Right kidney (tissue), 1 donor: ENCODE measurements around the gene ST6GAL1.
"Not testable (repeated sequence)": the region's sequence is repeated elsewhere in the genome, so short reads cannot be mapped to it uniquely, and the experiment has no call there.

ENCODE experiments used
- DNase-seq: peaks from one replicate; pipeline ENCODE4 v3.0.0-alpha.2; 2016

The ST6GAL1 gene

GRCh38 chr3:186967686-186968085 is 37.4 kb downstream of the ST6GAL1 start:
- no peak for DNase-seq

- DNase-seq: no peak
Measured at GRCh38 chr3:186969607-186970006, 39.3 kb downstream of the ST6GAL1 start.

- not testable (repeated sequence) for DNase-seq
Measured at GRCh38 chr3:186971106-186971505, 40.8 kb downstream of the ST6GAL1 start.

GRCh38 chr3:186971578-186971977 is 41.3 kb downstream of the ST6GAL1 start:
- DNase-seq: no peak

GRCh38 chr3:186973702-186974101 is 43.4 kb downstream of the ST6GAL1 start:
- DNase-seq: no peak

- DNase-seq: no peak
Measured at GRCh38 chr3:186974824-186975313, 44.5 kb downstream of the ST6GAL1 start.

- no peak for DNase-seq
Measured at GRCh38 chr3:186975726-186976125, 45.4 kb downstream of the ST6GAL1 start.

GRCh38 chr3:186976837-186977750 is 46.8 kb downstream of the ST6GAL1 start:
- peak; percentile 55 for DNase-seq

- no peak for DNase-seq
Measured at GRCh38 chr3:186978712-186979111, 48.4 kb downstream of the ST6GAL1 start.

- DNase-seq: no peak
Measured at GRCh38 chr3:186979852-186980251, 49.5 kb downstream of the ST6GAL1 start.

- no peak for DNase-seq
Measured at GRCh38 chr3:186980989-186981388, 50.7 kb downstream of the ST6GAL1 start.

GRCh38 chr3:186983659-186984058 is 53.3 kb downstream of the ST6GAL1 start:
- no peak for DNase-seq

- DNase-seq: no peak
Measured at GRCh38 chr3:186984064-186984463, 53.7 kb downstream of the ST6GAL1 start.

- DNase-seq: no peak
Measured at GRCh38 chr3:186985661-186986364, 55.5 kb downstream of the ST6GAL1 start.

GRCh38 chr3:186986406-186986805 is 56.1 kb downstream of the ST6GAL1 start:
- no peak for DNase-seq

- DNase-seq: no peak
Measured at GRCh38 chr3:186986816-186987215, 56.5 kb downstream of the ST6GAL1 start.

GRCh38 chr3:186988806-186989205 is 58.5 kb downstream of the ST6GAL1 start:
- no peak for DNase-seq

- DNase-seq: no peak
Measured at GRCh38 chr3:186989429-186989828, 59.1 kb downstream of the ST6GAL1 start.

GRCh38 chr3:186990277-186990676 is 60.0 kb downstream of the ST6GAL1 start:
- no peak for DNase-seq

GRCh38 chr3:186990878-186991308 is 60.6 kb downstream of the ST6GAL1 start:
- no peak for DNase-seq

GRCh38 chr3:186991470-186991869 is 61.1 kb downstream of the ST6GAL1 start:
- DNase-seq: no peak

- DNase-seq: not testable (repeated sequence)
Measured at GRCh38 chr3:186992096-186992495, 61.8 kb downstream of the ST6GAL1 start.

GRCh38 chr3:186993210-186993782 is 63.0 kb downstream of the ST6GAL1 start:
- DNase-seq: no peak
